ENCODE data around the gene AGAP1.

Gene AGAP1

DNA sequence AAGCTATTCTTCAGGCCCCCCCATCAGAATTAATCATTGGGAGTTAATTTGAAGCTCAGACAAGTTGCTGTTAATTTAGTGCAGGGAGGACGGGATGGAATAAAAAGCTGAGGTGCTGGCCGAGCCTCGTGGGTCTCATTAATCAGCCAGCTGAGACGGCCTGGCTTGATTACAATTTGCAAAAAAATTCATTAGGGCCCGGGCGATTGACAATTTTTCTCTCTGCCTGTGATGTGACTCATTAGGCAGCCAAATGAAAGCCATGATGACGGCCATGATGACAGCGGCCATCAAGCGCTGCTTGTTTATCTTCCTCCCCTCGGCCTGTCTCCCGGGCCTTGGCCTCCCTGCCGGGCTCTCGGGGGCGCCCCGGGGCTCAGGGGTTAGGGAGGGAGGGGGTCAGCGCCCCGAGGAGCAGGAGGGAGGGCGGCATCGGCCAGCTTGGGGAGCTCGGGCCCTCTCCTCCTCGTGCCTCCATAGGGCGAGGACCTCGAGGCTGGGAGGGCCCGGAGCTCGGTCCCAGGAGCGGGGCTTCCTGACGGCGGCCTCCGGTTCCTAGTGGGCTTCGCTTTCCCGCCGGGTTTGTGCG lies 669.1 kb downstream of the AGAP1 start:
- no peak for DNase-seq

DNA sequence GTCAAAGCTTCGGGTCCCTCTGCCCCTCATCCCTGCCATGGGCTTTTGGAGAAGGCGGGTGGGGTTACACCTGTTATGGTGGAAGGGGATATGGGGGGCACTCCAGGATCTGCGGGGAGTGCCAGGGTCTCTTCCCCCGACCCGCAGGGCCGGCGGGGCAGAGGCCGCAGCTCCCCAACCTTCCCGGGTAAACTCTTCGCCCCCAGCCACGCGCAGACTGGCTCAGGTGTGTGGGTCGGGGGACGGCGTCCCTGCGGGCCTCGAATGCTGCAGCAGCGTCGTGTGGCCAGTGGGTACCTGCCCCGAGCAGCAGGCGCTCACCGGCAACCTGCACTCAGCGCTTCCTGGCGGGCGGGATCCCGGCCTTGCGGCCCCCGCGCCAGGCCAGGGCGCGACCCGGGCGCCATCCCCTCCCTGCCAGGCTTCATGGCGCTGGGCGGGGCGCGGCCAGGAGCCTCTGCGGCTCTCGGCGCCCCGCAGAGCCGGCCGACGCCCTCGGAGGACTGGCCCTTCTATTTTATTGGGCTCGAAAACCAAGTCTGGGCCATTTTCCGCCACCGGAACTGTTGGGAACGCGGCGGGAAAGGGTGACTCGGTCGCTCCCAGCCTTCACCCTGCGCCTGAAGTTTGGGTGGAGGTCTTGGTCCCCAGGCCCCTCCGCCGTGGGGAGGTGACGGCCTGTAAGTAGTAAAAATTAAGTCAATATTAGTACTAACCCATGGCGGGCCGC lies 669.8 kb downstream of the AGAP1 start:
- DNase-seq, result no peak

DNA sequence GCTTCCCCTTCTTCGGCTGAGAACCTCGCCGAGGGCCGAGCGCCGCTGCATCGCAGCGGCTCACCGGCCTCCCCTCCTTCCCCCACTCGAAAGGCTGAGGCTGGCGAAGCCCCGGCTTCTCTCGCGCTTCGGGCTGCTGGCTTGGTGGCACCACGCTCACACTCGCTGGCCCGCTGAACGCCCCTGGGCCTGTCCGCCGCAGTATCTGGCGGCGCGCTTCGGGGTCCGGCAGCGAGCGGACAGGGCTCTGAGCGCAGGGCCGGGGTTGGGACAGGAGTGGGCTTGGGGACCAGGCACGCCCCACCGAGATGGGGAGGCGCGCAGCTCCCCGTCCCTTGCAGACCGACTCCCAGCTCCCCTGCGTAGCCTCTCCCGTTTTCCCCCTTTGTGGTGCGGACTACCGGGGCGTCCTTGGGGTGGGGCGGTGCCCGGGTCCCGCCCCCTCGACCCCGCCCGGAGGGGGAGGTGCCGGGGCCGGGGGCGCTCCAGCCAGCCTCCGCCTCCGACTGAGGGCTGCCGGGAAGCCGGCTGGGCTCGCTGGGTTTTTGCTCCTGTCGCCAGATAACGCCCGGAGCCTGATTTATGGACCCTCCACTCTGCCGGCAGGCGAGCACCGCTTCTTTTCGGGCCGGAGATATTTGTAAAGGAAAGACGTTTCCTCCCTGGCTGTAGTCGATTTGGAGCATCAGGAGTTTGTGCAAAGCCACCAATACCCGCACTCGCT lies 670.5 kb downstream of the AGAP1 start:
- no peak for DNase-seq

DNA sequence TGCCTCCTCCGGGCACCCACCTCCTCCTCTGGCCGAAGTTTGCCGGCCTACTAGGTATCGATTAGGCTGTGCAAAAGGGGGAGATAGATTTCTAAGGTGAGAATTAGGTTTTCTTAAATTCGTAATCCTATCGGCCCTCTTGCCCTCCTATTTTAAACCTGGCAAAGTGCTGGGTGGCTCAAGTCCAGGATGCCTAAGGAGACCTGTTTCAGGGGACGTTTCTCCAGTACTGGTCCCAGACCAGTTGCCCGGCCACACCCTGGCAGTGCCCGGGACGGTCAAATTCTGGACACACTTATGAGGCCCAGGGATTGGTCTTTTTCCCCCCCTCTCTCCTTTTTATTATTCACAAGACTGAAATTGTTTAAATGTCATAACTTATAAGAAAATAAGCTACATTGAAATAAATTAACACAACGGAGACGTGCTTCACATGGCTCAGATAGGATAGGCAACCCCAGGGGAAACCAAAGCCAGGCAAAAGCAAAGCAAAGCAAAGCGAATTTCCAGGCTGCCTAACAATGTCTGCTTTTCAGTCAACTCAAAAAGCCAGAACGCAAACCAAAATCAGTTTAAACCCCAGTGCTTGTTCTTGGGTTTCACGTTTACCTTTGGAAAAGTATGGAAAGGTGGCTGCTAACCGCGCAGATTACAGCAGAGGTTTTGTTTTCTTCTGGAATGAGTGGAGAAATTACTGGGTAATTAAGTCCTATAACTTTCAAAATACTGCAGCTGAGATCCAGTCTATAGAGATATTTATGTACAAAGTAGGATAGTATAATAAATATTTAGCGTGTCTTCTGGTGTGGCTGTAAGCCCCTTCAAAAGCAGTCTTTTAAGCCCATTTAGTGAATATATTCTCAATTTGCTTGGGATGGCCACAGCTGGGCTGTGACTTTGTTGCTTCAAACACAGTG lies 671.3 kb downstream of the AGAP1 start:
- no peak for DNase-seq

DNA sequence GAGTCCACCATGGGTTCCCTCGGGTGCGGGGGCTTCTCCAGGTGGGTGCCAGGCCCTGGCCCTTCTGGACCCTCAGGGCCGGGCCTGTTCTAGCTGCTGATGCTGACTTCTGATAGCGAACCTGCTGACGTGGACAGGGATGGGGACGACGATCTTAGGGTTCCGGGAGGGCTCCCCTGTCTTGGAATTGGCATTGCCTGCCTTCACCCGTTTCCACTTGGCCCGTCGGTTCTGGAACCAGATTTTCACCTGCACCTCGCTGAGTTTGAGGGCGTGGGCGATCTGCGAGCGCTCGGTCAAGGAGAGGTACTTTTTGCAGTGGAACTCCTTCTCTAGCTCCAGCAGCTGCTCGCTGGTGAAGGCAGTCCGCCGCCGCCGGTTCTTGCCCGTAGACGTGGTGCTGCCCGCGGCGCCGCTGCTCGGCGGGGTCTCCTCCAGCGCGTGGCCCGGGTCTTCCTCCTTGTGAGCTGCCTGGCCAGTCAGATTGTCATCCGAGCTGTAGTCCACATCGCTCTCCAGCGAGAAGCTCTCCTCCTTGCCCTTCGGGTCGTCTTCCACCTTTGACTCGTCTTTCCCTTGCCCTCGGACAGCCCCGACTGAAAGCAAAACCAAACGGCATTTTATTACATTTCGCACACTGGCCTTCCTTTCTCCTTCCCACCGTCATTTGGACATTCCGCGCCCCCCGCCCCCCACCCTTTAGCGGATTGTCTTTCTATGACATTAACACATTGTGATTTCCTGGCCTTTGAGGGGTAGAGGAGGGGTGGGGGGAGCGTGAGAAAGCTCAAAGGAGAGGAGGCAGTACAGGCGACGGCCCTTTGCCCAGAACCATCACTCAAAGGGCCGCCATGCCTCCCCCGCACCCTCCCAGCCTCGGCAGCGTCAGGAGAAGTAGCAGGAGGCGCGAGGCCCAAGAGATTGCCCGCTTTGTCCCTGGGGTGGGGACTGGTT lies 672.3 kb downstream of the AGAP1 start:
- DNase-seq, result no peak

DNA sequence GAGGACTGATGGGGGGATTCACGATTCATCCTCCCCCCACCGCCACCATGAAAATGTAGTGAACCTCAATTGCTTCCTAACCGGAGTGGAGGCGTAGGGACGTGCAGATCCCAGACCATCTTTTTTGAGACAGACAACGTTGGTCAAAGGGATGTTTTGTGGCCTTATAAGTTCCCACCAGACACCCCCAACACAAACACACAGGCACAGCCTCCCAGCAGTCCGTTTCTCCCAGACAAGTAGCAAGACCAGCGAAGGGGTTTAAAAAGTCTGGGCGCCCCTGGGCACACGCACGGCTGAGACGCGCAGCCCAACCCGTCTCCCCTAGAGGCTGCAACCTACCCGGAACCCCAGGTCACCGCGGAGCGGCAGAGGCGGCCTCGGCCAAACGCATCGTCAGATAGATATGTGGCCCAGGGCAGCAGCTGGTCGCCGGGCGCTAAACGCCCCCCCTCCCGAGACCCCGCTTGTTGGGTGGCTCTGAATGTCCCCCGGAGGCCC lies 673.0 kb downstream of the AGAP1 start:
- no peak for DNase-seq

DNA sequence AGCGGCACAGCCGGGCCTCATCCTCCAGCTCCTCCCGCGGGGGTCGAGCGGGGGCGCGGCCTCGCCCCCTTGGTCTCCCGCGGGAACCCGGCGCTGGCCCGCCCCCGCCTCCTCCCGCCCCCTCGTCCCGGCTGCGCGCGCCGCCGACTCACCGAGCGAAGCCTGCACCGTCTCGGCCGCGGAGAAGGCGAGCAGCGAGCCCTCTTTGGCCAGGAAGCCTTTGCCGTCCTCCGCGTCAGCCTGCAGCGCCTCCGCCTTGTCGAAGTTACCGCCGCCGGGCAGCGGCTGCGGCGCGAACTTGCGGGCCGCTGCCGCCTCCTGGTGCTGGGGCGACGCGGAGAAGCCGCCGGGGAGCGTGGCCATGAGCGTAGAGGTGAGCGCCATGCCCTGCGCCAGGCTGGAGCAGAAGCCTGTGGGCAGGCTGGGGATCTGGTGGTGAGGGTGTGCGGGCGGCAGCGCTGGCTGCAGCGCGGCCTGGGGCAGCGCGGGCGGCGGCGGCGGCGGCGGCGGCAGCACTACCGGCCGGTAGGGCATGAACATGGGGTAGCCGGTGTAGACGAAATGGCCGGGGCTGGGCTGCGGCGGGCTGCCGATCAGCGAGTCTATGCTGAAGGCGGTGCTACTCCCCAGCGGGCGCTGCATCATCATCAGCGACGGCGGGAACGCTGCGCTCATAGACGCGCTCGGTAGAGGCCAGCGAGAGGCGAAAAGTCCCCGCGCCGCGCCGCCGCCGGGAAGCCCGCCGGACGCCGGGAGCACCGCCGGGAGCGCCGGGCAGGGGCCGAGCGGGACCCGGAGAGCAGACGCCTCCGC lies 673.7 kb downstream of the AGAP1 start:
- peak in 2 of 56 donors; percentile 12 to 18 for DNase-seq

DNA sequence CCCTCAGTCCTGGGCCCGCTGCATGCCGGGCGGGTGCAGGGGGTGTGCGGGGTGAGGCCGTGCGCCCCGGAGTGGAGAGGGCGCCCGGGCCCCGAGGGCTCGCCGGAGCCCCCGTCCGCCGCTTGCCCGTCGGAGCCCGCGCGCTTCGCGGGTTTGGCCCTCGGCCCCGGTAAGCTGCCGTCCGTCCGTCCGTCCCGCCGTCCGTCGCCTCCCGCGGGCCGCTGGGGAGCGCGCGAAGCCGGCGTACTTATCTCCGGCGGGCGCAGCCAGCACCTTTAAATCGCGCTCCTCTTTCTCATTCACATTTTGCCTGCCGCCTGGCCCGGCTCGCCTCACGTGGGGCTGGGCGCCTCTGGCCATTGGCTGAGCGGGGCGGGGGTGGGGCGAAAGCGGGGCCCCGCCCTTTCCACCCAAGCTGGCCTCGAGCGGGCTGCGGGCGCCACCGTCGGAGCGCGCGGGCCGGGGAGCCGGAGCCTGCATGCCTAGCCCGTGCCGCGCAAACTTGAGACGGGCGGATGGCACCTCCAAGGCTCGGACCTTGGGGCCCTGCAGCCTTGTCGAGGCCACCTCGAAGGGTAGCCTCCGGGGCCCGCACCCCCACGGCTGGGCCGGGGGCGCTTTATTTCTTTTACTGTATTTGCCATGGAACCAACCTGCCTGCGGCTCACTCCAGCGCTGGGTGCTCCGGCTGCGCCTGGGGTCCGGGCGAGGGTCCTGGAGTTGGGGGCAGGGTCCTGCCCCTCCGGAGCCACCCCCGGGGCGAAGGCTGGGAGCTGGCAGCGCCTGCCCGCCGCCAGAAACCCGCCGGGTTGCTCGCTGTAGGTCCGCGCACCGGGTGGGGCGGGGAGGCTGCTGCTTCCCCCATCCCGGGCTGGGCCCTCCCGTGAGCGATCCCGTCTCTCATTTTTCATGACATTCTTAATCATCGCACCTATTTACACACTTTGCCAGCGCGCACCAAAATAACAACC lies 674.6 kb downstream of the AGAP1 start, which contains the start of gene GBX2:
TSS of gene GBX2 (minus strand) at position 277 of the 971 bp plus-strand sequence. CDS start 415 bp downstream, outside the sequence.
- peak in 15 of 56 donors; percentile 8 to 66 (median 20) for DNase-seq

DNA sequence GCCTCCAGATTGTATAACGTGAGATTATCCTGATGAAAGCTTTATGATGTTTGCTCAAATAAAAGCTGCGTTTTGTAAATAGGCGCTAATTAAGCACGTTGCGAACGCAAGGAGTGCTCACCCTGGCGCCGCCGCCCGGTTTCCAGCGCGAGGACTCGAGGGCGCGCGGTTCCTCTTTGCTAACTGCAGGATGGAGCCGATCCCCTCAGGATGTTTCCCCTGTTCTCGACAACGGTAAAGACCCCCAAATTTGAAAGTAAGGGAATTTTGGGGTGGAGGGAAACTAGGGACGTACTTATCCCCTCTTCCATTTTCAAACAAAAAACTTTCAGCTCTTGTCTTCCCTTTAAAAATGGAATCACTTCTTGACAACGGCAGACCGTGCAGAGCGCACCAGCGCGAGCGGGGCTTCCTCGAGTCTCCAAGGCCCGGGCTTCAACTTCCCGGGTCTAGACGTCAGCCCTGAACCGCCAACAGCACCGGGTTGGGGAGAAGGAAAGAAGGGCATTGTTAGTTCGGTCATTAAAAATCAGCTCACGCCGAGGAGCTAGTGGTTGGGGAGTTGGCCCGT lies 675.4 kb downstream of the AGAP1 start:
- DNase-seq, result no peak

DNA sequence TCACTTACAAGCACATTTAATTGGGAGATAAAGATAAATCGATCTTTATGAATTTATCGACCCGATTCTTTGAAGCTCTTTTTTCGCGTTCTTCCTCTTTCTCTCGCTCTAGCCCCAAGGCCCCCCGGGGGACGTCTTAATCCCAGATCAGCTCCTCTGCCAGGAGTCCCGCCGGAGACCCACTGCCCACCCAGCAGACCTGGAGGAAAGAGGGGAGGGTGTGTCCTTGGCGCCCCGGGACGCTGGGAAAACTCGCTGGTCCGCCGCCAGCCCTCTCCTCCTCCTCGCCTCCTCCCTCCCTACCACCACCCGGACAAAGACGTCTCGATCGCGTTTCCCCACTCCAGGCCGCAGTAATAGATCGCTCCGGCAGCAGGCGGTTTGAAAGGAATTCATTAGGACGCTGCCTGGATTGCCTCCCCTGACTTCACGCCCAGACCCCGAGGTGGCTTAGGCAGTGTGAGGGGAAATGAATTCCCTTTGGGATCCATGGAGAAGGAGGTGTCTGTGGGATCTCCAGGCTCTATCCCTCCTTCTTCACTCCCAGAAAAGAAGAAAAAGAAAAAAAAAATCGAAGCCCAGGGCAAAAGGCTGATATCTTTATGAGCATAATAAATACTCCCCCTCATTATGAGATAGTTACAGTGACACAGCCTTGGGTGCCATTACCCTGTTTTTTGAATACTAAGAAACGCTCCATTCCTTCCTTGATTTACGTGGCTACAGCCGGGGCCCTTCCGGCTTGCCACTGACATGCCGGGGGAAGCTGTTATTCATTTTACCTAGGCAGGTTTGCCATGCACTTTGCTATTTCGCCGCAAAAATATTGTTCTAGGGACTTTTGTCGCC lies 676.1 kb downstream of the AGAP1 start:
- no peak for DNase-seq

DNA sequence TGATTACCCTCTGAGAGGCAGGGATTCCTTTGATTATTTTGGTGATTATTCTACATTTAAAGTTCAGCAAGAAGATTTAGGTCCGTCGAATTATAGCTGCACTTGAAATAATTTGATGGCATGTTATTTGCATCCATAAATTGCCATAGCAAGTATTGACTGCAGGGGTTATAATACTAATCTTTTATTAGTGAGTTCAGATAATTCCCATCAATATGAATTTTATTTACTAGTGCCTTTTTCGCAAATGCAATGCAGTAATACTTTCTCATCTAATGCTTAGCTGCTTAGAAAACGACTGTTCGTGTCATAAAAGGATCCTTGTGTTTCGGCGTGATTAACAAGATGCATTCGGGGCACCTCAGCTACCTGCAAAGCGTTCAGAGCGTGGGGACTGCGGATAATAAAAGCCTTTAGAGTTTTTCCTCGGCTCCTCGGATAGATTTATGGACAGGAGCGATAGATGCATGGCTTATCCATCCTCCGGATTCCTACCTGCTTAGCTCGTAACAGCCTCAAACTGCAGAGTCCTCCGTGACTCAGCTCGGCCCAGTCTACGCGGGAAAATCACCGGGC lies 676.8 kb downstream of the AGAP1 start:
- DNase-seq, result no peak

DNA sequence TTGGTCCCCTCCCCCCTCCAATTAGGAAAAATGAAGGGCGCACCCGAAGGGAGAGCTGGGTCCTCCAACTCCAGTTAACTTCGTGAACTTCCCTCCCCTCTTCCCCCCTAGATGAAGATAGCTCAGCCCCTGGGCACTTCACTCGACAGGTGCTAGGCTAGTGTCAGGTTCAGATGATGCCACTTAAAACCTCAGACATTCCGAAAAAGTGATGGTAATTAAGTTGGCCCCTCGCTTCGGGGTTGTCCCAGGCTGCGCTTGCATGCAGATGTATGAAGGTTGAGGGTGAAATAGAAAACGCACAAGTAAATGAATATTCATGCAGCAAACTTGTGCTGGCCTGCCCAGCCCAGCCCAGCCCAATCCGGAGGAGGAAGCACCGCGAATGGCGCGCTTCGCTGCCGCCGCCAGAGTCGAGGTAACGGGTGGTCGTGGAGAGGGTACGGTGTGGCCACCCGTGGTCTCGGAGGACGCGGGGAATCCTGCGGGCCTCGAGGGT lies 677.4 kb downstream of the AGAP1 start:
- no peak for DNase-seq

DNA sequence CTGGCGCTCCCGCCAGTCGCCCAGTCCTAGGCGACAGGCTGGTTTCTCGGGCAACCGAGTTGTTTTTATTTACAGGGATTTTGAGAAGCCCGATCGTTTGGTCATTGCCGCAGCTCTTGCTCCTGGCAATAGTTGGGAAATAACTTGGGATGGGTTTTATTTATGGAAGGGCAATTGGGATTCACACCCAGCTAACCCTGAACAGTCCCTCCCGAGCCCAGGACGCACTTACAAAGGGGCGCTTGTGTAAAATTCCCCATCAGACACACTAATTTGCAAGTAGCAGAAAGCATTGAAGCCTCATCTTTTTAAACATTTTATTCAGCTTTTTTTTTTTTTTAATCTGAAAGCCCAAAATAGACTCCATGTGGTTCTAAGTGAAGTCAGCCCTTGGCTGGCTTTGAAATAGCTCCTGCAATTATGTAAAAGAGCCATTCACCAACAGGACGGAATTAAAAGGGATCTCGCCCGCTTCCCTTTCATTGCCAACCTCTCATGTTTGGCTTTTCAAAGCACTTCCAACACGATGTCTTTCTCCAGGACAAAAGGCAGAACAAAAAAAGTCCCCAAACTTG lies 677.9 kb downstream of the AGAP1 start:
- DNase-seq, result no peak

DNA sequence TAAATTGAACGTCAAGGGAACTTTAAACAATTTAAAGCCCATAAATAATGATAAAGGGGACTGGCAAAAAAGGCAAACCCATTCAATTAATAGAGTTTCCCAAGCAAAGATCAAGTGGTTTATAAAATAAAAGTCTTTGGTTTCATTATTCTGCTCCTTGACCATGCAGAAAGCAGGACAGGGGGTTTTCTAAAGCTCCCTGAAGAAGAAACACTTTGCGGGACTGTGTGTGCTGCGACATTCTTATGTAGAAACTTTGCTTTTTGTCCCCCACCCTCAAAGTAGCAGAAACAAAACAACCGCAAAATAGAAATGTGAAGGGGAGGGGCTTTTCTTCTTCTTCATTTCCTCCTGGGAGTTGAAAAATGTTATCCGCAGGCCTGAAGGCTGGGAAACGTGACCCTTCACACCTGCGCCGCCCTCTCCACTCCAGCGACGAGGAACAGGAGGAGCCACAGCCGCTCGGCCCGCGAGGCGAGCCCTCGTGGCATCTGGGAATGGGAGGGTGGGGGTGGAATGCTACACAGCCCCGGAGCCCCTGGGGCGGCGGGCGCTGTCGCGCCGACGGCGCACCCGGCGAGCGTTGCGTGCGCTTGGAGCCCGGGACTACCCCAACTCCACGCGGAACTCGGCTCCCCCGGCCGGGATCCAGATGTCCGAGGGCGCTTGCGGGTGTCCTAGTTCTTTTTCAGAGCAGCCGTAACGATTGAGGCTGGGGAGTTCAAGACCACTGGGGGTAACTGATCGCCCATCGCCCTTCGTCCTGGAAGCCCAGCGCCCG lies 678.6 kb downstream of the AGAP1 start:
- no peak for DNase-seq

All from nucleus accumbens (tissue), 56 donors.